ENCODE measurements around the gene TUSC2. TPM values are rescaled to one million over a fixed set of nuclear protein-coding genes. Genes with fewer than 3 reads are reported as not detected.
A peak's percentile ranks its signal among the peaks of the same experiment; 100 is the strongest.

TUSC2 gene
- total and polyA plus RNA-seq, 2 experiments from 2014 or later, result 41.6 to 71.0 TPM

DNA sequence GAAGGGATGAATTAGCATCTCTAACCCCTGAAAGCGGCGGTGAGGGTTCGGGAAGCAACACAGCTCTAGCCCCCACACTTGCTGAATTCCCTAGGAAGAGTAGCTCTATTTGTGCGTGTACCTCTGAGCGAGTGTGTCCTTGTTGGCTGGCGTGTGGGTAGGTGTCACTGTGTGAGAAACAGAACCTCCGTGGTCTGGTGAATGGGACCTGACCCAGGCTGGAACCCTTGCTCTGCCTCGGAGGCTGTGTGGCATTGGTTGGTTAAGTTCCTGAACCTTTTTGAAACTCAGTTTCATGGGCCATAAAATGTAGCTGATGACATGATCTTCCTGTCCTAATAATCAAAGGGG is 31.7 kb upstream of the TUSC2 start:
- peak overlapping the region; percentile 72 for H3K4me2 ChIP-seq
- H3K9me2 ChIP-seq (ENCODE audit: insufficient read depth), result no peaks in the 10 kb centered on the region
- Mint-ChIP-seq H3K27ac (no peak overlapping the region), H3K27me3 (ENCODE audit: insufficient read depth, low read depth, poor library complexity) (peaks cover 18% of the 10 kb centered on the region), H3K4me3 (peak overlapping the region; percentile 93), H3K9me3 (no peaks in the 10 kb centered on the region; the same call in 2 of the 3 replicates), H3K36me3 (ENCODE audit: low read depth) (peaks cover 2% of the 10 kb centered on the region; the same call in 1 of the 3 replicates), H3K4me1 (peaks cover 22% of the 10 kb centered on the region)
- H3K4me1 ChIP-seq (ENCODE audit: insufficient read depth), result peaks cover 10% of the 10 kb centered on the region; the same call in 1 of the 2 replicates
- peaks cover 24% of the 10 kb centered on the region for H4K20me1 ChIP-seq (replicated peaks; ENCODE audit: insufficient read depth)
- TF ChIP-seq, protein P1, sequence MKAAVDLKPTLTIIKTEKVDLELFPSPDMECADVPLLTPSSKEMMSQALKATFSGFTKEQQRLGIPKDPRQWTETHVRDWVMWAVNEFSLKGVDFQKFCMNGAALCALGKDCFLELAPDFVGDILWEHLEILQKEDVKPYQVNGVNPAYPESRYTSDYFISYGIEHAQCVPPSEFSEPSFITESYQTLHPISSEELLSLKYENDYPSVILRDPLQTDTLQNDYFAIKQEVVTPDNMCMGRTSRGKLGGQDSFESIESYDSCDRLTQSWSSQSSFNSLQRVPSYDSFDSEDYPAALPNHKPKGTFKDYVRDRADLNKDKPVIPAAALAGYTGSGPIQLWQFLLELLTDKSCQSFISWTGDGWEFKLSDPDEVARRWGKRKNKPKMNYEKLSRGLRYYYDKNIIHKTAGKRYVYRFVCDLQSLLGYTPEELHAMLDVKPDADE (IDR thresholded peaks at IDR 0.05), result no peak
- TF ChIP-seq ZNF462 (CRISPR knock-in tag; IDR thresholded peaks at IDR 0.05) (no peak), STAT1 (IDR thresholded peaks at IDR 0.05; ENCODE audit: unreplicated experiment) (no peak), JUNB (IDR thresholded peaks at IDR 0.05; ENCODE audit: unreplicated experiment) (no peak), ZNF331 (CRISPR knock-in tag; IDR thresholded peaks at IDR 0.05; ENCODE audit: low read depth) (no peak), NANOG (IDR thresholded peaks at IDR 0.05; ENCODE audit: borderline replicate concordance) (no peak), EZH2phosphoT487 (IDR thresholded peaks at IDR 0.05; ENCODE audit: unreplicated experiment) (no peak), POLR2AphosphoS5 (IDR thresholded peaks at IDR 0.05; ENCODE audit: low read depth) (peak; percentile 14; the same call in 1 of the 2 replicates)
- peak overlapping the region; percentile 93 for H2AFZ ChIP-seq
- peaks cover 21% of the 10 kb centered on the region for H3K79me2 ChIP-seq (replicated peaks; ENCODE audit: insufficient read depth)
- ATAC-seq, result peak; percentile 1
- peaks cover 11% of the 10 kb centered on the region; the same call in 1 of the 2 replicates for H3K27me3 ChIP-seq (ENCODE audit: insufficient read depth)
- H3K27ac ChIP-seq (ENCODE audit: low read depth), result no peak overlapping the region
- peak overlapping the region; percentile 75 for H3K4me3 ChIP-seq
- no peak for DNase-seq (ENCODE audit: low spot score)
- H3K36me3 ChIP-seq (ENCODE audit: insufficient read depth), result no peaks in the 10 kb centered on the region
- H3F3A ChIP-seq (replicated peaks; ENCODE audit: low read depth), result no peaks in the 10 kb centered on the region

Data from GM23338 (cell line).